MM.1S (cell line): Measurements from ENCODE around the gene CHN2.

Experiments used
- CTCF ChIP-seq: fragments of 300-600 bp; sonication (generic); IDR thresholded peaks from 2 replicates; pipeline ENCODE4 v1.5.1; 2016; ENCODE audit warnings: antibody characterized with exemption, low read length, mixed read lengths
- EZH2 ChIP-seq: fragments of 300-600 bp; sonication (generic); optimal IDR thresholded peaks from 2 replicates; pipeline ENCODE3; 2017; ENCODE audit warnings: low read depth, mild to moderate bottlenecking, antibody characterized with exemption, low read length, mixed read lengths

GRCh38 chr7:29344334-29344978 is 149.9 kb downstream of the CHN2 start:
- no peak for TF ChIP-seq CTCF
- TF ChIP-seq EZH2 = no peak
